AG04450 (cell line): ENCODE data around the gene PROB1. TPM values are rescaled to one million over a fixed set of nuclear protein-coding genes. Genes with fewer than 3 reads are reported as not detected.

ENCODE experiments used
- CTCF ChIA-PET: fragments of 300-600, 350-600 bp; formaldehyde crosslinking; extraction: SDS; loops from one replicate; lab custom pipeline; 2022; ENCODE audit warnings: antibody characterized with exemption, inconsistent platforms; lab: Charles Lee
- POLR2A ChIA-PET: fragments of 350-600 bp; formaldehyde crosslinking; extraction: SDS; loops from one replicate; lab custom pipeline; 2021; ENCODE audit warnings: antibody characterized with exemption, inconsistent platforms; lab: Yijun Ruan, JAX
- DNase-seq: peaks from one replicate; pipeline ENCODE4 v3.0.0-alpha.2; 2011; ENCODE audit warnings: low read depth, low spot score
- H3K27ac ChIP-seq: one replicate; pipeline ENCODE4 v1.5.1; 2012; ENCODE audit warnings: low read depth, low read length, control low read depth
- H3K27me3 ChIP-seq: one replicate; pipeline ENCODE4 v1.6.0; 2012; ENCODE audit warnings: low read length; ENCODE audit not compliant: control insufficient read depth, insufficient read depth
- H3K4me3 ChIP-seq: 2 replicates; pipeline ENCODE4 v1.5.1; 2011; ENCODE audit warnings: mild to moderate bottlenecking, low read depth, low read length, control low read depth
- H3K9me3 ChIP-seq: 2 replicates; pipeline ENCODE4 v1.5.1; 2012; ENCODE audit warnings: low read length; ENCODE audit not compliant: control insufficient read depth, insufficient read depth
- polyA plus RNA-seq: library from polyadenylated mRNA; depleted of rRNA; stranded (reverse); fragments of >200 nt; gene quantifications from 2 replicates; pipeline ENCODE4 v1.2.3, GENCODE V29; 2011
- TF ChIP-seq, protein P1 (sequence below): IDR thresholded peaks from 2 replicates; pipeline ENCODE4 v1.5.1; 2011; ENCODE audit warnings: low read depth, low read length, control low read depth, inconsistent platforms

Gene PROB1
- polyA plus RNA-seq, 1 experiment: 0.19 TPM

DNA sequence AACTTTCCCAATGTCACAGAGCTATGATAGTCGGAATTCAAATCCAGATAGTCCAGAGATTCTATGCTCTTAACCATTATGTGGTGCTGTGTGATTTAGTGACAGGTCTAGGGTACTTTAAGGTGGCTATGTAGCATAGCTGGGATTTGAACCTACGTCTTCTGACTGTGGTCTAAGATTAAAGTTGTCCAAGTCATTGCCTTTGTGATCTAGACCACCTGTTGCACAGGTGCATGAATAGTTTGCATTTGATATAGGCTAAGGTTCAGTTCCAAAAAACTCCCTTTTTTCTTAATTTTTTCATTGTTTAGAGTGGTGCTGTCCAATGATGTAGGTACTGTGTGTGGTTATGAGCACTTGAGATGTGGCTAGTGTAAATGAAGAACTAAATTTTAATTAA is 50.7 kb downstream of the PROB1 start:
- POLR2A ChIA-PET: interaction anchor here (0.8 kb wide), 1 partner anchor 51 kb away, joined by 3 read pairs; the partner anchor contains the start of gene MATR3
- DNase-seq: no peak
- TF ChIP-seq, protein P1, sequence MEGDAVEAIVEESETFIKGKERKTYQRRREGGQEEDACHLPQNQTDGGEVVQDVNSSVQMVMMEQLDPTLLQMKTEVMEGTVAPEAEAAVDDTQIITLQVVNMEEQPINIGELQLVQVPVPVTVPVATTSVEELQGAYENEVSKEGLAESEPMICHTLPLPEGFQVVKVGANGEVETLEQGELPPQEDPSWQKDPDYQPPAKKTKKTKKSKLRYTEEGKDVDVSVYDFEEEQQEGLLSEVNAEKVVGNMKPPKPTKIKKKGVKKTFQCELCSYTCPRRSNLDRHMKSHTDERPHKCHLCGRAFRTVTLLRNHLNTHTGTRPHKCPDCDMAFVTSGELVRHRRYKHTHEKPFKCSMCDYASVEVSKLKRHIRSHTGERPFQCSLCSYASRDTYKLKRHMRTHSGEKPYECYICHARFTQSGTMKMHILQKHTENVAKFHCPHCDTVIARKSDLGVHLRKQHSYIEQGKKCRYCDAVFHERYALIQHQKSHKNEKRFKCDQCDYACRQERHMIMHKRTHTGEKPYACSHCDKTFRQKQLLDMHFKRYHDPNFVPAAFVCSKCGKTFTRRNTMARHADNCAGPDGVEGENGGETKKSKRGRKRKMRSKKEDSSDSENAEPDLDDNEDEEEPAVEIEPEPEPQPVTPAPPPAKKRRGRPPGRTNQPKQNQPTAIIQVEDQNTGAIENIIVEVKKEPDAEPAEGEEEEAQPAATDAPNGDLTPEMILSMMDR: no peak
- CTCF ChIA-PET: no interaction called here
- Histone ChIP-seq H3K27me3 (no peaks in the 10 kb centered on the region), H3K4me3 (no peak overlapping the region; the same call in 1 of the 2 replicates), H3K27ac (no peak overlapping the region), H3K9me3 (no peaks in the 10 kb centered on the region; the same call in 1 of the 2 replicates)

GRCh38 chr5:139343476-139343875 is 51.4 kb downstream of the PROB1 start:
- TF ChIP-seq, protein P1: no peak
- H3K9me3 ChIP-seq: no peaks in the 10 kb centered on the region; the same call in 1 of the 2 replicates
- POLR2A ChIA-PET: no interaction called here
- no peak for DNase-seq
- peak overlapping the region; percentile 100 for H3K4me3 ChIP-seq
- no peaks in the 10 kb centered on the region for H3K27me3 ChIP-seq
- CTCF ChIA-PET: no interaction called here
- H3K27ac ChIP-seq: no peak overlapping the region

- H3K27ac ChIP-seq: peak overlapping the region; percentile 99
- H3K4me3 ChIP-seq: peak overlapping the region; percentile 100
- TF ChIP-seq, protein P1: no peak
- no peaks in the 10 kb centered on the region for H3K27me3 ChIP-seq
- ChIA-PET CTCF (interaction anchor here (0.6 to 1.8 kb wide), 15 partner anchors 9 to 942 kb away, joined by 3 to 15 read pairs (median 4); partner anchors contain the start of genes MATR3 and SPATA24), POLR2A (interaction anchor here (0.6 to 2.1 kb wide), 19 partner anchors 10 to 767 kb away, joined by 3 to 27 read pairs (median 4); partner anchors contain the start of genes HSPA9, MATR3 and SPATA24)
- H3K9me3 ChIP-seq: no peaks in the 10 kb centered on the region; the same call in 1 of the 2 replicates
- no peak for DNase-seq
Measured at GRCh38 chr5:139342423-139342723, 52.5 kb downstream of the PROB1 start.

- TF ChIP-seq, protein P1: peak; percentile 71
- Histone ChIP-seq H3K9me3 (no peaks in the 10 kb centered on the region; the same call in 1 of the 2 replicates), H3K27me3 (no peaks in the 10 kb centered on the region), H3K27ac (peak within 1 kb of the TSS; percentile 99), H3K4me3 (peak within 1 kb of the TSS; percentile 100)
- CTCF ChIA-PET: interaction anchor here (0.5 to 1.8 kb wide), 19 partner anchors 10 to 942 kb away, joined by 3 to 15 read pairs (median 4); partner anchors contain the start of genes MATR3 and SPATA24
- POLR2A ChIA-PET: interaction anchor here (0.5 to 2.1 kb wide), 24 partner anchors 9 to 766 kb away, joined by 3 to 27 read pairs (median 4); partner anchors contain the start of genes HSPA9, MATR3 and SPATA24
- peak; percentile 95 for DNase-seq
Measured at GRCh38 chr5:139341689-139342422, 53.0 kb downstream of the PROB1 start, which contains the start of gene PAIP2. Gene PAIP2 (plus strand): TSS chr5:139341854. CDS start chr5:139363785, 21,931 bp downstream.
